SK-N-SH (cell line): Measurements from ENCODE around the gene DENND1A. TPM values are rescaled to one million over a fixed set of nuclear protein-coding genes. Genes with fewer than 3 reads are reported as not detected.

Source experiments
- CTCF ChIA-PET: fragments of 300-600, 350-600 bp; formaldehyde crosslinking; extraction: SDS; loops from one replicate; lab custom pipeline; 2021; lab: Yijun Ruan, JAX
- POLR2A ChIA-PET: fragments of 350-600 bp; sonication (Branson Sonifier 250); formaldehyde crosslinking; extraction: SDS; loops from one replicate; lab custom pipeline; 2020; ENCODE audit warnings: antibody characterized with exemption, inconsistent platforms; lab: Yijun Ruan, JAX
- DNase-seq: peaks from one replicate; pipeline ENCODE4 v3.0.0; 2012
- H2AFZ ChIP-seq: fragments of 200-600 bp; sonication (generic); 2 replicates; pipeline ENCODE4 v1.8.1; 2016; ENCODE audit warnings: antibody characterized with exemption, mild to moderate bottlenecking, low read depth
- H3F3A ChIP-seq: fragments of 200-600 bp; sonication (generic); replicated peaks from 2 replicates; pipeline ENCODE3; 2016; ENCODE audit warnings: antibody characterized with exemption, mild to moderate bottlenecking; ENCODE audit not compliant: insufficient read depth
- H3K27ac ChIP-seq, 2 experiments: fragments of 200-500 bp in 1 of 2; fragments of 200-600 bp in 1 of 2; sonication (Bioruptor generic) in 1 of 2; sonication (generic), shearing (Covaris generic) in 1 of 2; 2 replicates each; pipeline versions ENCODE4 v1.5.1 to v1.6.1; 2014 to 2016; ENCODE audit warnings: low read depth in 2 of 2, inconsistent platforms in 1 of 2, low read length in 1 of 2, mild to moderate bottlenecking in 1 of 2, mixed read lengths in 1 of 2
- H3K27me3 ChIP-seq: fragments of 200-600 bp; sonication (generic), shearing (Covaris generic); 2 replicates; pipeline ENCODE4 v1.6.1; 2016; ENCODE audit warnings: mixed run types; ENCODE audit not compliant: insufficient read depth
- H3K36me3 ChIP-seq, 2 experiments: fragments of 200-500 bp in 1 of 2; fragments of 200-600 bp in 1 of 2; sonication (Bioruptor generic) in 1 of 2; sonication (generic) in 1 of 2; replicated peaks in 1 of 2; 2 replicates each; pipeline versions ENCODE3 to v1.5.1; 2014 to 2016; ENCODE audit warnings: low read length in 1 of 2, mild to moderate bottlenecking in 1 of 2; ENCODE audit not compliant: insufficient read depth in 2 of 2, control insufficient read depth in 1 of 2
- H3K4me1 ChIP-seq, 2 experiments: fragments of 200-500 bp in 1 of 2; fragments of 200-600 bp in 1 of 2; sonication (Bioruptor generic) in 1 of 2; sonication (generic), shearing (Covaris generic) in 1 of 2; 2 replicates each; pipeline versions ENCODE4 v1.5.1 to v1.6.1; 2014 to 2016; ENCODE audit warnings: low read depth in 1 of 2, low read length in 1 of 2, mixed run types in 1 of 2; ENCODE audit not compliant: insufficient read depth in 2 of 2, control insufficient read depth in 1 of 2
- H3K4me2 ChIP-seq: fragments of 200-600 bp; sonication (generic), shearing (Covaris generic); 2 replicates; pipeline ENCODE4 v1.6.1; 2017; ENCODE audit warnings: mixed run types
- H3K4me3 ChIP-seq, 2 experiments: fragments of 200-500 bp in 1 of 2; fragments of 200-600 bp in 1 of 2; sonication (Bioruptor generic) in 1 of 2; sonication (generic), shearing (Covaris generic) in 1 of 2; 2 replicates each; pipeline versions ENCODE4 v1.5.1 to v1.8.1; 2014 to 2016; ENCODE audit warnings: low read depth in 2 of 2, inconsistent platforms in 1 of 2, low read length in 1 of 2, mild to moderate bottlenecking in 1 of 2, mixed read lengths in 1 of 2, moderate library complexity in 1 of 2
- H3K79me2 ChIP-seq: fragments of 200-600 bp; sonication (generic); 2 replicates; pipeline ENCODE4 v1.8.1; 2017; ENCODE audit warnings: mild to moderate bottlenecking; ENCODE audit not compliant: insufficient read depth
- H3K9ac ChIP-seq: fragments of 200-600 bp; sonication (generic); 2 replicates; pipeline ENCODE4 v1.6.1; 2017; ENCODE audit warnings: mixed run types
- H3K9me2 ChIP-seq: fragments of 200-600 bp; sonication (generic); 2 replicates; pipeline ENCODE4 v1.6.1; 2017; ENCODE audit warnings: mixed run types
- H3K9me3 ChIP-seq: fragments of 200-600 bp; sonication (generic); 2 replicates; pipeline ENCODE4 v1.6.1; 2017; ENCODE audit warnings: mixed run types, mild to moderate bottlenecking, moderate library complexity
- H4K20me1 ChIP-seq: fragments of 200-600 bp; sonication (generic); 2 replicates; pipeline ENCODE4 v1.6.1; 2017; ENCODE audit warnings: mild to moderate bottlenecking, mixed run types; ENCODE audit not compliant: insufficient read depth
- EP300 ChIP-seq, 2 experiments: IDR thresholded peaks; 2 replicates each; pipeline versions ENCODE4 v1.4.0 to v1.6.1; 2012; ENCODE audit warnings: borderline replicate concordance in 1 of 2, low read depth in 1 of 2, low read length in 1 of 2
- FOSL2 ChIP-seq: IDR thresholded peaks from 2 replicates; pipeline ENCODE4 v1.4.0; 2012; ENCODE audit warnings: low read depth, mild to moderate bottlenecking, moderate library complexity, borderline replicate concordance
- GABPA ChIP-seq: IDR thresholded peaks from 2 replicates; pipeline ENCODE4 v1.4.0; 2012; ENCODE audit warnings: low read depth, mild to moderate bottlenecking
- MXI1 ChIP-seq: IDR thresholded peaks from 2 replicates; pipeline ENCODE4 v1.6.1; 2012; ENCODE audit warnings: mild to moderate bottlenecking, low read depth, low read length, improper control_type of control experiment
- NFIC ChIP-seq: IDR thresholded peaks from 2 replicates; pipeline ENCODE4 v1.4.0; 2012; ENCODE audit warnings: borderline replicate concordance
- PBX3 ChIP-seq: IDR thresholded peaks from 2 replicates; pipeline ENCODE4; 2012
- RCOR1 ChIP-seq: fragments of 150-350 bp; IDR thresholded peaks from 2 replicates; pipeline ENCODE4 v1.6.1; 2017; ENCODE audit warnings: antibody characterized with exemption, low read length
- TCF12 ChIP-seq: IDR thresholded peaks from 2 replicates; pipeline ENCODE4 v1.4.0; 2012
- TEAD4 ChIP-seq: IDR thresholded peaks from 2 replicates; pipeline ENCODE4 v1.4.0; 2012; ENCODE audit warnings: mild to moderate bottlenecking, borderline replicate concordance; ENCODE audit not compliant: insufficient read depth
- USF2 ChIP-seq: fragments of 150-350 bp; IDR thresholded peaks from 2 replicates; pipeline ENCODE4 v1.6.1; 2017; ENCODE audit warnings: antibody characterized with exemption, low read length, low read depth, borderline replicate concordance
- WGBS: methylation state at CpG from one replicate; pipeline ENCODE4 v1.1.6; 2017; ENCODE audit warnings: low lambda C conversion rate; 5-methylcytosine and 5-hydroxymethylcytosine counted together
- polyA plus RNA-seq, 3 experiments: library from polyadenylated mRNA; depleted of rRNA; stranded (reverse); fragments of >200 nt; gene quantifications; 2 replicates each; pipeline ENCODE4 v1.2.3, GENCODE V29; 2012

Gene DENND1A
- polyA plus RNA-seq, 1 of the 3 experiments (the other 2 are of a cell fraction), result 25.4 TPM

- TF ChIP-seq USF2 (no peak), GABPA (no peak), TEAD4 (no peak), MXI1 (no peak)
- TF ChIP-seq, all 33 proteins: peak for 0
These were observed 458.7 kb downstream of the DENND1A start (continued) for GRCh38 chr9:123470991-123471770.

GRCh38 chr9:123470121-123470782 lies 459.7 kb downstream of the DENND1A start:
- ChIA-PET POLR2A (no interaction called here), CTCF (no interaction called here)
- H3K27me3 ChIP-seq, result no peaks in the 10 kb centered on the region
- whole genome bisulfite sequencing, result 92% methylated on average over 15 of the region's 15 CpGs
- TF ChIP-seq NFIC (no peak), RCOR1 (no peak), MXI1 (no peak), TCF12 (no peak)
- H3K4me2 ChIP-seq, result no peak overlapping the region
- H4K20me1 ChIP-seq, result no peaks in the 10 kb centered on the region
- H3K4me3 ChIP-seq, result no peak overlapping the region
- H2AFZ ChIP-seq, result no peak overlapping the region
- no peaks in the 10 kb centered on the region for H3K36me3 ChIP-seq
- H3K4me1 ChIP-seq, result peaks cover 0 to 18% of the 10 kb centered on the region in 2 experiments; a peak in 1 of 4 replicates
- no peaks in the 10 kb centered on the region for H3K9me2 ChIP-seq
- no peaks in the 10 kb centered on the region for H3K79me2 ChIP-seq
- H3F3A ChIP-seq, result no peaks in the 10 kb centered on the region
- no peak overlapping the region for H3K9ac ChIP-seq
- no peak for DNase-seq
- H3K27ac ChIP-seq, result no peak overlapping the region
- no peaks in the 10 kb centered on the region for H3K9me3 ChIP-seq

GRCh38 chr9:123469282-123469681 lies 460.6 kb downstream of the DENND1A start:
- Histone ChIP-seq H2AFZ (no peak overlapping the region), H4K20me1 (no peaks in the 10 kb centered on the region), H3K9ac (no peak overlapping the region), H3K9me3 (no peaks in the 10 kb centered on the region), H3K9me2 (no peaks in the 10 kb centered on the region), H3K4me1 (peaks cover 0 to 18% of the 10 kb centered on the region in 2 experiments; a peak in 1 of 4 replicates), H3K4me2 (no peak overlapping the region), H3K79me2 (no peaks in the 10 kb centered on the region), H3K4me3 (no peak overlapping the region), H3K27ac (no peak overlapping the region), H3F3A (no peaks in the 10 kb centered on the region), H3K27me3 (no peaks in the 10 kb centered on the region), H3K36me3 (no peaks in the 10 kb centered on the region)
- WGBS, result 95% methylated on average over 13 of the region's 13 CpGs
- CTCF ChIA-PET, result no interaction called here
- no peak for TF ChIP-seq EP300 (IDR thresholded peaks at IDR 0.05; ENCODE audit: borderline replicate concordance in 1 of 2, low read depth in 1 of 2, low read length in 1 of 2)
- no peak for TF ChIP-seq PBX3
- no peak for TF ChIP-seq FOSL2
- TF ChIP-seq MXI1, result no peak
- no peak for DNase-seq
- POLR2A ChIA-PET, result no interaction called here
